Measurements from ENCODE around the gene CHRNA1.

DNA sequence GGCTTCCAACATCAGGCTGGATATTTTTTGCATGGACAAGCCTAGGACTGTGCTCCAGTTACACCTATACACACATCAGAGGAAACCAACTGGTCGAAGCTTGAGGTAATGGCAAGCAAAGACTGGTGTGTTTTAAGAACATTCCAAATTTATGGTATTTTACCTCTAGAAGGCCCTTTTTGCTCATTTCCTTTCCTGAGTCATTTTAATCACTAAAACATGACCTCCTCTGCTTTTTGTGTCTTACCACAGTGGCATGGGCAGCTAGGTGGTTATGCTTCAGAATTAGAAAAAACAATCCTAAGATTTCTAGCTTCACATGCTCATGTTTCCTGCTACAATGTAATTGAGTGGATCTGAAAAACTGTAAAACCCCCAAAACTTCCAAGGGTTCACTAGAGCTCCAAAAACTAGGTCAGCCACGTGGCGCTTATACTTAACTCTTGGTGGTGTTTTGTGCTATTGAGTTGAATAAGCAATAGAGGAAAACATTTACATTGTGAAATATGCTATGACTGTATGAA is 30.6 kb upstream of the CHRNA1 start:
- TF ChIP-seq CTCF (IDR thresholded peaks at IDR 0.05) (no peak), POLR2A (IDR thresholded peaks at IDR 0.05) (no peak)

Data from adrenal gland (tissue), 5 donors.